ENCODE data around the gene MYO1B. TPM values are rescaled to one million over a fixed set of nuclear protein-coding genes. Genes with fewer than 3 reads are reported as not detected.

MYO1B gene
- polyA plus RNA-seq, 1 experiment: 87.2 TPM

- DNase-seq (ENCODE audit: low read depth): no peak
- no peak overlapping the region for H3K4me3 ChIP-seq (ENCODE audit: low read depth, low read length)
- CTCF ChIA-PET: interaction anchor here (1.2 kb wide), 1 partner anchor 20 kb away, joined by 3 read pairs; no protein-coding TSS in a partner anchor
- H3K36me3 ChIP-seq (ENCODE audit: control insufficient read depth, insufficient read depth, low read length): peaks cover 2% of the 10 kb centered on the region
- TF ChIP-seq, protein P1, sequence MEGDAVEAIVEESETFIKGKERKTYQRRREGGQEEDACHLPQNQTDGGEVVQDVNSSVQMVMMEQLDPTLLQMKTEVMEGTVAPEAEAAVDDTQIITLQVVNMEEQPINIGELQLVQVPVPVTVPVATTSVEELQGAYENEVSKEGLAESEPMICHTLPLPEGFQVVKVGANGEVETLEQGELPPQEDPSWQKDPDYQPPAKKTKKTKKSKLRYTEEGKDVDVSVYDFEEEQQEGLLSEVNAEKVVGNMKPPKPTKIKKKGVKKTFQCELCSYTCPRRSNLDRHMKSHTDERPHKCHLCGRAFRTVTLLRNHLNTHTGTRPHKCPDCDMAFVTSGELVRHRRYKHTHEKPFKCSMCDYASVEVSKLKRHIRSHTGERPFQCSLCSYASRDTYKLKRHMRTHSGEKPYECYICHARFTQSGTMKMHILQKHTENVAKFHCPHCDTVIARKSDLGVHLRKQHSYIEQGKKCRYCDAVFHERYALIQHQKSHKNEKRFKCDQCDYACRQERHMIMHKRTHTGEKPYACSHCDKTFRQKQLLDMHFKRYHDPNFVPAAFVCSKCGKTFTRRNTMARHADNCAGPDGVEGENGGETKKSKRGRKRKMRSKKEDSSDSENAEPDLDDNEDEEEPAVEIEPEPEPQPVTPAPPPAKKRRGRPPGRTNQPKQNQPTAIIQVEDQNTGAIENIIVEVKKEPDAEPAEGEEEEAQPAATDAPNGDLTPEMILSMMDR (IDR thresholded peaks at IDR 0.05; ENCODE audit: insufficient read depth, low read depth, low read length): no peak
- POLR2A ChIA-PET: no interaction called here
- no peaks in the 10 kb centered on the region for H3K27me3 ChIP-seq (ENCODE audit: control insufficient read depth, insufficient read depth, low read length)
Measured at GRCh38 chr2:191311156-191311555, 66.0 kb downstream of the MYO1B start.

DNA sequence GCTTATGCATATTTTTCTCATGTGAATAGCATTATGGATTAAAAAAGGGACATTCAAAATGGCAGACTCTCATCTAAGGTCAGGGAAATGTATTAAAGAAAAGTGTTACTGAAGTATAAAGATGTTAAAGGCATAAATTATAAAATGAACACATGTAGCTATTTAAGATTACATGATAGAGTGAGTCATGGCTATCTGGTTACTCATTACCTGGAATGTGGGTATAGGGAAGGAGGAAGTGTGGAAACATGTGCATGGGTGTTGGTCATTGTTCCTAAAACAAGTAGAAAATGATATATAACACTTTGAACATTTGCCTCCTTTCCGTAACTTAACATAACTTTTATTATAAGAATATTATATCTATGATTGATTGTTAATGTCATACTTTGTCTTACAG is 66.4 kb downstream of the MYO1B start:
- DNase-seq (ENCODE audit: low read depth): no peak
- POLR2A ChIA-PET: no interaction called here

GRCh38 chr2:191312163-191312562 is 67.0 kb downstream of the MYO1B start:
- POLR2A ChIA-PET: no interaction called here

More for the DNA sequence above, 66.4 kb downstream of the MYO1B start:
- no peak overlapping the region for H3K4me3 ChIP-seq (ENCODE audit: low read depth, low read length)
- TF ChIP-seq, protein P1 (IDR thresholded peaks at IDR 0.05; ENCODE audit: insufficient read depth, low read depth, low read length): no peak
- peaks cover 2% of the 10 kb centered on the region for H3K36me3 ChIP-seq (ENCODE audit: control insufficient read depth, insufficient read depth, low read length)
- H3K27me3 ChIP-seq (ENCODE audit: control insufficient read depth, insufficient read depth, low read length): no peaks in the 10 kb centered on the region
- CTCF ChIA-PET: interaction anchor here (1.2 kb wide), 1 partner anchor 20 kb away, joined by 3 read pairs; no protein-coding TSS in a partner anchor

GRCh38 chr2:191312662-191313061 is 67.5 kb downstream of the MYO1B start:
- Histone ChIP-seq H3K36me3 (ENCODE audit: control insufficient read depth, insufficient read depth, low read length) (peaks cover 2% of the 10 kb centered on the region), H3K4me3 (ENCODE audit: low read depth, low read length) (no peak overlapping the region), H3K27me3 (ENCODE audit: control insufficient read depth, insufficient read depth, low read length) (no peaks in the 10 kb centered on the region)
- no peak for DNase-seq (ENCODE audit: low read depth)
- CTCF ChIA-PET: interaction anchor here (1.2 kb wide), 1 partner anchor 21 kb away, joined by 3 read pairs; no protein-coding TSS in a partner anchor
- TF ChIP-seq, protein P1 (IDR thresholded peaks at IDR 0.05; ENCODE audit: insufficient read depth, low read depth, low read length): no peak
- POLR2A ChIA-PET: no interaction called here

More at GRCh38 chr2:191312163-191312562, 67.0 kb downstream of the MYO1B start:
- CTCF ChIA-PET: interaction anchor here (1.2 kb wide), 1 partner anchor 21 kb away, joined by 3 read pairs; no protein-coding TSS in a partner anchor
- no peak overlapping the region for H3K4me3 ChIP-seq (ENCODE audit: low read depth, low read length)
- TF ChIP-seq, protein P1 (IDR thresholded peaks at IDR 0.05; ENCODE audit: insufficient read depth, low read depth, low read length): no peak
- H3K27me3 ChIP-seq (ENCODE audit: control insufficient read depth, insufficient read depth, low read length): no peaks in the 10 kb centered on the region
- H3K36me3 ChIP-seq (ENCODE audit: control insufficient read depth, insufficient read depth, low read length): peaks cover 2% of the 10 kb centered on the region
- DNase-seq (ENCODE audit: low read depth): no peak

DNA sequence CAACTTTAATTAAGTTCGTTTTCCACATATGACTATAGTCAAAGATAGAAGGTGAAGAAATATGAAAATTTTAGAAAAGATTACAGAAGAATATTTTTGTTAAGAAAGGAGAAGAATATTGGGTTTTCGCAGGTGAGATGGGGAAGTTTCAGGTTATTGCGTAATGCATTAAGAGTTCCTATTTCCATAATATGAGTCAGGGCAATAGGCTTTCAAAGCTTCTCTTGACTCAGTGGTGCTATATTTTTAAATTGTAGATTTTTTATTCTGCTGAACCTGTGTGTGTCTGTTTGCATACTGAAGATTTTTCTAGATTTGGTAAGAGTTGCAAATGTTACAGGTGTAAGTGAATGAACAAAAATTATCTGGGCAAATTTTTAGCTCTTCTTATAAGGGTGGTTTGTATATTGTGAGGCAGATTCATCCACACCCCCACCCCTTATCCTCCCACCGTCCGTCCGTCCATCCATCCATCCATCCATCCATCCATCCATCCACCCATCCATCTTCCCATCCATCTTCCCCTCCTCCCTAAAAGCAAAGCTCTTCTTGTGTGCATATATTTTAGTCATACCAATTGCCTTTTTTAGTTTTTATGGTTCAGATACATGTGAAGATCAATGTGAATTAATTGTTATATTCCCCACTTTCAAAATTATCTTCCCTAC is 69.6 kb downstream of the MYO1B start:
- POLR2A ChIA-PET: no interaction called here
- TF ChIP-seq, protein P1 (IDR thresholded peaks at IDR 0.05; ENCODE audit: insufficient read depth, low read depth, low read length): no peak
- DNase-seq (ENCODE audit: low read depth): no peak
- H3K4me3 ChIP-seq (ENCODE audit: low read depth, low read length): no peak overlapping the region
- H3K36me3 ChIP-seq (ENCODE audit: control insufficient read depth, insufficient read depth, low read length): no peaks in the 10 kb centered on the region
- CTCF ChIA-PET: interaction anchor here (1.0 to 1.1 kb wide), 2 partner anchors 10 to 15 kb away, joined by 3 to 5 read pairs; no protein-coding TSS in a partner anchor
- no peaks in the 10 kb centered on the region for H3K27me3 ChIP-seq (ENCODE audit: control insufficient read depth, insufficient read depth, low read length)

All from BJ (cell line).